Natural killer cell (primary cell): ENCODE measurements around the gene PXMP2. TPM values are rescaled to one million over a fixed set of nuclear protein-coding genes. Genes with fewer than 3 reads are reported as not detected.
A peak's percentile ranks its signal among the peaks of the same experiment; 100 is the strongest.

Experiments
- ATAC-seq, 3 donors: fragments of 150-1000 bp in 2 of 3; fragments of 200-7000 bp in 1 of 3; cut with Tn5 transposase; 1 replicate in 1 of 3; 2 replicates in 2 of 3; pipeline ENCODE4 v1.10.0; 2021; ENCODE audit warnings: mild to moderate bottlenecking in 2 of 3, moderate library complexity in 2 of 3
- DNase-seq, 2 donors: peaks; one replicate each; pipeline versions ENCODE4 v3.0.0 to v3.0.0-alpha.2; 2013 to 2021; ENCODE audit warnings: mixed read lengths in 1 of 2
- H3K27ac ChIP-seq: one replicate; pipeline ENCODE4 v1.5.1; 2013; ENCODE audit warnings: mild to moderate bottlenecking, low read length
- H3K27me3 ChIP-seq: one replicate; pipeline ENCODE4 v1.6.1; 2013; ENCODE audit warnings: low read length; ENCODE audit not compliant: control insufficient read depth, insufficient read depth
- H3K36me3 ChIP-seq: one replicate; pipeline ENCODE4 v1.6.1; 2013; ENCODE audit warnings: low read length; ENCODE audit not compliant: control insufficient read depth, insufficient read depth
- H3K4me1 ChIP-seq: one replicate; pipeline ENCODE4 v1.6.1; 2013; ENCODE audit warnings: low read length; ENCODE audit not compliant: control insufficient read depth, insufficient read depth
- H3K4me3 ChIP-seq: one replicate; pipeline ENCODE4 v1.5.1; 2013; ENCODE audit warnings: low read length
- H3K9me3 ChIP-seq: one replicate; pipeline ENCODE4 v1.6.1; 2013; ENCODE audit warnings: low read length; ENCODE audit not compliant: control insufficient read depth, insufficient read depth
- H3K27ac Mint-ChIP-seq, 2 donors: one replicate each; pipeline ENCODE4 v1.8.0; 2022; ENCODE audit warnings: mild to moderate bottlenecking in 2 of 2, mixed read lengths in 2 of 2, moderate library complexity in 1 of 2
- H3K27me3 Mint-ChIP-seq, 2 donors: one replicate each; pipeline ENCODE4 v1.8.0; 2022; ENCODE audit warnings: low read depth in 2 of 2, mixed read lengths in 2 of 2
- H3K36me3 Mint-ChIP-seq: one replicate; pipeline ENCODE4 v1.8.0; 2022; ENCODE audit warnings: mixed read lengths
- H3K4me1 Mint-ChIP-seq, 2 donors: one replicate each; pipeline ENCODE4 v1.8.0; 2022; ENCODE audit warnings: mixed read lengths in 2 of 2
- H3K4me3 Mint-ChIP-seq: one replicate; pipeline ENCODE4 v1.8.0; 2022; ENCODE audit warnings: mild to moderate bottlenecking, moderate library complexity, mixed read lengths
- H3K9me3 Mint-ChIP-seq, 2 donors: one replicate each; pipeline ENCODE4 v1.8.0; 2022; ENCODE audit warnings: mixed read lengths in 2 of 2
- WGBS: methylation state at CpG from one replicate; pipeline ENCODE4 v1.1.7; 2013; ENCODE audit warnings: missing lambda C conversion rate; ENCODE audit not compliant: insufficient coverage; 5-methylcytosine and 5-hydroxymethylcytosine counted together
- intact Hi-C: fragments of 100-400 bp; cut with micrococcal nuclease; formaldehyde crosslinking; loops from one replicate; pipeline ENCODE4 v1.14.2; 2022
- total RNA-seq, 4 donors: library from RNA; stranded (reverse); fragments of 120-200 nt in 1 of 4; gene quantifications; one replicate each; pipeline versions ENCODE4 v1.2.3 to v1.2.4, GENCODE V29; 2013 to 2022
- TF ChIP-seq, protein P1 (sequence below): fragments of 200-600 bp; IDR thresholded peaks from one replicate; pipeline ENCODE4 v1.8.0; 2022; ENCODE audit warnings: antibody characterized with exemption

The PXMP2 gene
- total RNA-seq, 3 donors from 2014 or later (not counting 1 experiment from before 2014, with no cell fraction given): 3.6 to 6.2 (median 5.1) TPM

- H3K9me3 Mint-ChIP-seq: no peaks in the 10 kb centered on the region
- 64% methylated on average over 16 of the region's 16 CpGs for WGBS
- Histone ChIP-seq H3K9me3 (no peaks in the 10 kb centered on the region), H3K4me3 (no peak overlapping the region), H3K27me3 (no peaks in the 10 kb centered on the region), H3K36me3 (peaks cover 57% of the 10 kb centered on the region), H3K4me1 (no peaks in the 10 kb centered on the region), H3K27ac (no peak overlapping the region)
- peak in 1 of 3 donors; percentile 36 for ATAC-seq
- DNase-seq: no peak
- no peaks in the 10 kb centered on the region for H3K27me3 Mint-ChIP-seq
- H3K4me1 Mint-ChIP-seq: peaks cover 6 to 11% of the 10 kb centered on the region in 2 donors
- peaks cover 5% of the 10 kb centered on the region for H3K36me3 Mint-ChIP-seq
- H3K27ac Mint-ChIP-seq: peak overlapping the region in 1 of 2 donors; percentile 63
- TF ChIP-seq, protein P1, sequence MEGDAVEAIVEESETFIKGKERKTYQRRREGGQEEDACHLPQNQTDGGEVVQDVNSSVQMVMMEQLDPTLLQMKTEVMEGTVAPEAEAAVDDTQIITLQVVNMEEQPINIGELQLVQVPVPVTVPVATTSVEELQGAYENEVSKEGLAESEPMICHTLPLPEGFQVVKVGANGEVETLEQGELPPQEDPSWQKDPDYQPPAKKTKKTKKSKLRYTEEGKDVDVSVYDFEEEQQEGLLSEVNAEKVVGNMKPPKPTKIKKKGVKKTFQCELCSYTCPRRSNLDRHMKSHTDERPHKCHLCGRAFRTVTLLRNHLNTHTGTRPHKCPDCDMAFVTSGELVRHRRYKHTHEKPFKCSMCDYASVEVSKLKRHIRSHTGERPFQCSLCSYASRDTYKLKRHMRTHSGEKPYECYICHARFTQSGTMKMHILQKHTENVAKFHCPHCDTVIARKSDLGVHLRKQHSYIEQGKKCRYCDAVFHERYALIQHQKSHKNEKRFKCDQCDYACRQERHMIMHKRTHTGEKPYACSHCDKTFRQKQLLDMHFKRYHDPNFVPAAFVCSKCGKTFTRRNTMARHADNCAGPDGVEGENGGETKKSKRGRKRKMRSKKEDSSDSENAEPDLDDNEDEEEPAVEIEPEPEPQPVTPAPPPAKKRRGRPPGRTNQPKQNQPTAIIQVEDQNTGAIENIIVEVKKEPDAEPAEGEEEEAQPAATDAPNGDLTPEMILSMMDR: no peak
- H3K4me3 Mint-ChIP-seq: no peak overlapping the region
- intact Hi-C loops: no loop called here
Observed at GRCh38 chr12:132672116-132672515, 15.3 kb upstream of the PXMP2 start.

DNA sequence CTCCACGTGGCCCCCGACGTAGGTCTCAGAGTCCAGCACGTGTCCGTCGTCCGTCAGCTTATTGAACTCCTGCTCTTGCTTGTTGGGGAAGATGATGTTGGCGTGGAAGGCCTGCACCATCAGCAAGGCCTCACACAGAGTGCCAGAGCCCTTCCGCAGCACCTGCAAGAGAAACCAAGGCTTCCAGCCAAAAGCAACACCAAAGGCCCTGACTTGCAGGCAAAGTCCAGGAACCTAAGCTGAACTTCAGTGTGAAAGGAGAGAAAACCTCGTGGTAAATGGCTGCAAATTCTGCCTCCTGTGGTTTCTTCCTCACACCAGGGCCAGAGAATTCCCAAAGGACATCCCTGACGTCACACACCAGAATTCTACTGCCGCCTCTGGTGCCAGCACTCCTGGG is 14.7 kb upstream of the PXMP2 start:
- 96% methylated on average over 12 of the region's 12 CpGs for WGBS
- Mint-ChIP-seq H3K9me3 (no peaks in the 10 kb centered on the region), H3K4me1 (peaks cover 6 to 11% of the 10 kb centered on the region in 2 donors), H3K4me3 (no peak overlapping the region), H3K27me3 (no peaks in the 10 kb centered on the region), H3K27ac (no peak overlapping the region), H3K36me3 (no peaks in the 10 kb centered on the region)
- no peaks in the 10 kb centered on the region for H3K27me3 ChIP-seq
- intact Hi-C loops: no loop called here
- DNase-seq (no peak), ATAC-seq (no peak)
- TF ChIP-seq, protein P1: no peak
- no peak overlapping the region for H3K27ac ChIP-seq
- no peaks in the 10 kb centered on the region for H3K9me3 ChIP-seq
- no peaks in the 10 kb centered on the region for H3K4me1 ChIP-seq
- peaks cover 57% of the 10 kb centered on the region for H3K36me3 ChIP-seq
- H3K4me3 ChIP-seq: no peak overlapping the region

GRCh38 chr12:132673288-132674179 is 13.9 kb upstream of the PXMP2 start:
- no peaks in the 10 kb centered on the region for H3K27me3 Mint-ChIP-seq
- no peak overlapping the region for H3K27ac ChIP-seq
- H3K4me3 ChIP-seq: no peak overlapping the region
- 94% methylated on average over 26 of the region's 27 CpGs for WGBS
- intact Hi-C loops: no loop called here
- no peaks in the 10 kb centered on the region for H3K9me3 ChIP-seq
- no peaks in the 10 kb centered on the region for H3K4me1 ChIP-seq
- DNase-seq: no peak
- no peaks in the 10 kb centered on the region for H3K9me3 Mint-ChIP-seq
- no peak overlapping the region for H3K27ac Mint-ChIP-seq
- H3K27me3 ChIP-seq: no peaks in the 10 kb centered on the region
- no peak overlapping the region for H3K4me3 Mint-ChIP-seq
- no peaks in the 10 kb centered on the region for H3K36me3 Mint-ChIP-seq
- H3K4me1 Mint-ChIP-seq: peaks cover 6 to 11% of the 10 kb centered on the region in 2 donors
- peaks cover 52% of the 10 kb centered on the region for H3K36me3 ChIP-seq
- ATAC-seq: no peak
- TF ChIP-seq, protein P1: no peak
